Endothelial cell of hepatic sinusoid (primary cell): ENCODE results near the gene SLC6A2.

Experiments used
- in situ Hi-C: cut with HindIII; loops from 2 replicates; pipeline ENCODE4 v1.10.0; 2017; ENCODE audit warnings: low sequenced_read_pairs

Gene SLC6A2

GRCh38 chr16:55668340-55669281 lies 12.8 kb downstream of the SLC6A2 start:
- in situ Hi-C loops = loop anchor here (25.0 kb wide), 2 partner anchors 169 to 206 kb away; partner anchors contain the start of gene CES1

- in situ Hi-C loops = loop anchor here (25.0 kb wide), 2 partner anchors 166 to 209 kb away; partner anchors contain the start of gene CES1
These were observed 15.6 kb downstream of the SLC6A2 start for GRCh38 chr16:55671206-55671973.

DNA sequence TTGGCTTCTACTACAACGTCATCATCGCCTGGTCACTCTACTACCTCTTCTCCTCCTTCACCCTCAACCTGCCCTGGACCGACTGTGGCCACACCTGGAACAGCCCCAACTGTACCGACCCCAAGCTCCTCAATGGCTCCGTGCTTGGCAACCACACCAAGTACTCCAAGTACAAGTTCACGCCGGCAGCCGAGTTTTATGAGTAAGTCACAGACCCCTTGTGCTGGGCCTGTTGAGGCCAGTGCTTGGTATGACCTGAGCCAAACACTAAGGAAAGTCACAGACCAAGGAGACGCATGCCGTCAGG lies 16.1 kb downstream of the SLC6A2 start:
- in situ Hi-C loops = loop anchor here (25.0 kb wide), 2 partner anchors 165 to 210 kb away; partner anchors contain the start of gene CES1

- in situ Hi-C loops = loop anchor here (25.0 kb wide), 2 partner anchors 165 to 210 kb away; partner anchors contain the start of gene CES1
These were observed 16.7 kb downstream of the SLC6A2 start for GRCh38 chr16:55672471-55672870.

DNA sequence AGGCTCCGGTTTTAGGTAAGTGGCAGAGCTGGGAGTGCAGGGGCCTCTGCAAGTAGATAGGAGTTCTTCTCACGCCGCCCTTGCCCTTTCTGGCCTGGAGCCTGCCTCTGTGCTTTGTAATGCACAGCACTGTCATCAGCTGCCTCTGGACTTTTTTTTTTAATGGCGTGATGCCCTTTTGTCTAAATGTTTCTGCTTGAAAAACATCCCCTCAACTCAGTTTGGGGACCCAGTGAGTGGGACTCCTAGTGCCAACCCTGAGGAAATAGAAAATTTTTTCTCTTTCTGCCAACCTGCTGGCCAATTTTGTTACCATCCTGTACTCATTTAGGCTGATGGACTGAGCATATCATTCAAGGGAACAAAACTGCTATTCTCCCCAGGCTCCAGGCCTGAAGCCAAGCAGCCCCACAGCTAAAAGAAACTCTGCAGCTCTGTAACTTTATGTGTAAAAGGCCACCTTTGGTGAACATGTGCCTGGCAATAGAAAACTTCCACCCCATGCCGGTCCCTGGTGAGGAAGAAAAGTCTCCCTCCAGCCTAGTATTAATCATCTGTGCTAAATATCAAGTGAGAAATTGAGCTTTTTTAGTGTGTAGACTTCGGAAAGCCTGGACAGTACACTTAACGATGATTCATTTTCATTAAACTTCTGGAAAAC lies 22.5 kb downstream of the SLC6A2 start:
- in situ Hi-C loops = loop anchor here (5.0 kb wide), 1 partner anchor 51 kb away; no protein-coding TSS in a partner anchor

- in situ Hi-C loops = no loop called here
These were observed 26.3 kb downstream of the SLC6A2 start for GRCh38 chr16:55682086-55682485.

- in situ Hi-C loops = no loop called here
These were observed 30.2 kb downstream of the SLC6A2 start for GRCh38 chr16:55685973-55686372.

DNA sequence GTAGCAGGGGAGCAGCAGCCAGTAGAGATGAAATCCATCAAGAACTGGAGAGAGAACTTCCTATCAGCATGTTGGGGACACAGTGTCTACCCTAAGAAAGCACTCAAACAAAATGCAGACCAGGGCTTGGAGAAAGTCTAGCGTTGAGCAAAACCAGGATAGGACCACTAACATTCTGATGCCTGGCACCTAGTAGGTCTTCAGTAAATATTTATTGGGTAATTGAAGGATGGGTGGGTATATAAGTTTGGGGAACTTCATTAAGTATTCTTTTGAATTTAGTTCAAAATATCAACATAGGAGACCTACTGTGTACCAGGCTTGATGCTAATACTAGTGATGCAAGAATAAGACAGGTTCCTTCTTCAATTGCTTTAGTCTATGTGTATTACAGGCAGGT lies 30.9 kb downstream of the SLC6A2 start:
- in situ Hi-C loops = no loop called here

DNA sequence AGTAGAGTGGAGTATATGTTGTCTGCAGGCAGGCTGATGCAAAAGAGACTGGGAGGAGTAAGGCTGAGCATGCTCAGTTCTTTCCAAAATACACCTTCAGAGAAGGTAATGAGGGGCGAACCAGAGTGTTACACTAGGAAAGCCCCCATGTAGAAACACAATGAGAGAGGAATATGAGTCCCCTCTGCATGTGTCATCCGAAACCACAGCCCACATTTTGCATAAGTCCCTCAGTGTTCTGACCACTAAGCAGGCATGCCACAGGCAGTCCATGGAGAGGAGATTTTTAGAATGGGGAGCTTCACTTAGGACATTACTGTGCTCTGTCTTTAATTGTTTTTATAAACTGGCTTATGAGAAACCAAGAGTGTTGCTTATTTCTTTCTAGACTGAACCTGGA lies 32.0 kb downstream of the SLC6A2 start:
- in situ Hi-C loops = no loop called here

DNA sequence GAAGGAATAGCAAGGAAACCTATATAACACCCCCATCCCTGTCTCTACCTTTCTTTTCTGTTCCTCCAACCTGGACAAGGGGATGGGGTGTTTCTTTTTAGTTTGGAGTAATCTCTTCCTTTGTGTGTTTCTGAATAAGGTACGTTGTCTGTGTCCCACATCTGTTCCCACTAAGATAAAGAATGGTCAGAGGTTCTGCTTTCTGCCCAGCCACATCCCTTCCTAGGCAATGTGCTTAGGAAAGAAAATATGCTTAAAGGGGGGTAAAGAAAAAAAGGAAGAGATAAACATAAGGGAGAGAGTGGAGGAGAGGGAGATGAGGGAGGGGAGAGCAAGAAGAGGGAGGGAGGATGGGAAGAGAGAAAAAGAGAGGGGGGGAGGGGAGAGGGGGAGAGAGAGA lies 35.1 kb downstream of the SLC6A2 start:
- in situ Hi-C loops = no loop called here

DNA sequence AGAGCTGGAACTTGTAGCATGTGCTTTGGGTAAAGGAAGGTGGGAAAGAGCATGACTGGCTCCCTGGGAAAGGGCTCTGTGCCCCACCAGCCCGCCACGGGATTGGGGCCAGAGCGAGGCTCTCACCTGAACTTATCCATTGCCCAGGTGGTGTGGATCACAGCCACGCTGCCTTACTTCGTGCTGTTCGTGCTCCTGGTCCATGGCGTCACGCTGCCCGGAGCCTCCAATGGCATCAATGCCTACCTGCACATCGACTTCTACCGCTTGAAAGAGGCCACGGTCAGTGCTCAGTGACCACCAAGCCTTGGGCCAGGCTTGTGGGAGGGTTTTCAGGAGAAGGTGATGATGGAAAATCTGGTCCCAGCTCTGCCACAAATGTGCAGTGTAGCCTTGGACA lies 36.0 kb downstream of the SLC6A2 start:
- in situ Hi-C loops = no loop called here

GRCh38 chr16:55695595-55695994 lies 39.8 kb downstream of the SLC6A2 start:
- in situ Hi-C loops = no loop called here

DNA sequence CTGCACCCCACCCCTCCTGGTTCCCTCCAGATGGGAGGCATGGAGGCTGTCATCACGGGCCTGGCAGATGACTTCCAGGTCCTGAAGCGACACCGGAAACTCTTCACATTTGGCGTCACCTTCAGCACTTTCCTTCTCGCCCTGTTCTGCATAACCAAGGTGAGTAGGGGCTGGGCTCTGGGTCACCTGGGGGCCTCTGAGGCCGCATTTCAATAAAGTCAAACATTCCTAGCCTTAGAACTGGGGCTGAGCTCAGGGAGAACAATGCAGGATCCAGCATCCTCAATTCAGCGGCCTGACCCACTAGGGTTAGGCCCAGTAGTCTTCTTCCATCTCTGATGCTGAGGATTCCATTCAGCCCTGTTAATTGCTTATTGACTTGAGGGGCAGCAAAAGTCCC lies 42.1 kb downstream of the SLC6A2 start:
- in situ Hi-C loops = no loop called here

DNA sequence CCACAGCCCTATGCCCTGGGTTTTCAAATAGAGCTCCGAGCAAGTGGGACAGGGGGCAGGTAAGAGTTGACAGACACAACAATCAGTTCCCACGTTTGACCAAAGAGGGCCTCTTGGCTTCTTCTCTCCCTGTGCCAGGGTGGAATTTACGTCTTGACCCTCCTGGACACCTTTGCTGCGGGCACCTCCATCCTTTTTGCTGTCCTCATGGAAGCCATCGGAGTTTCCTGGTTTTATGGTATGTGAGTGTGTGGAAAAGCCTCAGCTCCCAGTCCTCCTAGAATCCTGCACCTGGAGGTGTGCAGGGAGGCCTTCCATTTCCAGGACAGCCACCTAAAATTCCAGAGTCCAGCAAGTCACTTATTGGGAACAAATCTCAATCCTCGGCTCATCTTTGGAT lies 42.5 kb downstream of the SLC6A2 start:
- in situ Hi-C loops = no loop called here

- in situ Hi-C loops = no loop called here
These were observed 43.2 kb downstream of the SLC6A2 start for GRCh38 chr16:55698946-55699345.

DNA sequence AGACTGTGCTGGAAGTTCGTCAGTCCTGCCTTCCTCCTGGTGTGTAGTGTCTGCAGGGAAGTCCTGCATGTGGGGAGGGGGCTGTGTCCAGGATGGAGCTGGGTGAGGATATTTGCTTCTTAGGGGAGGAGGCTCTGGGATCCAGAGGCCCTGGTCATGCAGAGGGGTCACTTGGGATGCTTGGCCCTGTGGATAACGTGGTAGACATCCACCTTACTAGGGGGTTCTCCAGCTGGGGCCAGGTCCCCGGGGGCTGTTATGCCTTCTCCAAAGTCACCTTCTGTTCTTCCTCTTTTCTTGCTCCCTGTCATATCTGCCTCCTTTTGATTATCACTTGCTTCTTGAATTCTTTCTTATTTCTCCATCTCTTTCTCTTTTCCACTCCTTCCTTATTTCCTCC lies 43.8 kb downstream of the SLC6A2 start:
- in situ Hi-C loops = no loop called here

GRCh38 chr16:55700067-55700466 lies 44.3 kb downstream of the SLC6A2 start:
- in situ Hi-C loops = no loop called here

- in situ Hi-C loops = no loop called here
These were observed 45.2 kb downstream of the SLC6A2 start for GRCh38 chr16:55700961-55701360.

- in situ Hi-C loops = no loop called here
These were observed 45.9 kb downstream of the SLC6A2 start for GRCh38 chr16:55701442-55702319.
